SK-N-SH (cell line): ENCODE measurements around the gene SEMA3D. TPM values are rescaled to one million over a fixed set of nuclear protein-coding genes. Genes with fewer than 3 reads are reported as not detected.

Experiments
- CTCF ChIA-PET: fragments of 300-600, 350-600 bp; formaldehyde crosslinking; extraction: SDS; loops from one replicate; lab custom pipeline; 2021; lab: Yijun Ruan, JAX
- POLR2A ChIA-PET: fragments of 350-600 bp; sonication (Branson Sonifier 250); formaldehyde crosslinking; extraction: SDS; loops from one replicate; lab custom pipeline; 2020; ENCODE audit warnings: antibody characterized with exemption, inconsistent platforms; lab: Yijun Ruan, JAX
- DNase-seq: peaks from one replicate; pipeline ENCODE4 v3.0.0; 2012
- H2AFZ ChIP-seq: fragments of 200-600 bp; sonication (generic); 2 replicates; pipeline ENCODE4 v1.8.1; 2016; ENCODE audit warnings: antibody characterized with exemption, mild to moderate bottlenecking, low read depth
- H3F3A ChIP-seq: fragments of 200-600 bp; sonication (generic); replicated peaks from 2 replicates; pipeline ENCODE3; 2016; ENCODE audit warnings: antibody characterized with exemption, mild to moderate bottlenecking; ENCODE audit not compliant: insufficient read depth
- H3K27ac ChIP-seq, 2 experiments: fragments of 200-500 bp in 1 of 2; fragments of 200-600 bp in 1 of 2; sonication (Bioruptor generic) in 1 of 2; sonication (generic), shearing (Covaris generic) in 1 of 2; 2 replicates each; pipeline versions ENCODE4 v1.5.1 to v1.6.1; 2014 to 2016; ENCODE audit warnings: low read depth in 2 of 2, inconsistent platforms in 1 of 2, low read length in 1 of 2, mild to moderate bottlenecking in 1 of 2, mixed read lengths in 1 of 2
- H3K27me3 ChIP-seq: fragments of 200-600 bp; sonication (generic), shearing (Covaris generic); 2 replicates; pipeline ENCODE4 v1.6.1; 2016; ENCODE audit warnings: mixed run types; ENCODE audit not compliant: insufficient read depth
- H3K36me3 ChIP-seq, 2 experiments: fragments of 200-500 bp in 1 of 2; fragments of 200-600 bp in 1 of 2; sonication (Bioruptor generic) in 1 of 2; sonication (generic) in 1 of 2; replicated peaks in 1 of 2; 2 replicates each; pipeline versions ENCODE3 to v1.5.1; 2014 to 2016; ENCODE audit warnings: low read length in 1 of 2, mild to moderate bottlenecking in 1 of 2; ENCODE audit not compliant: insufficient read depth in 2 of 2, control insufficient read depth in 1 of 2
- H3K4me1 ChIP-seq, 2 experiments: fragments of 200-500 bp in 1 of 2; fragments of 200-600 bp in 1 of 2; sonication (Bioruptor generic) in 1 of 2; sonication (generic), shearing (Covaris generic) in 1 of 2; 2 replicates each; pipeline versions ENCODE4 v1.5.1 to v1.6.1; 2014 to 2016; ENCODE audit warnings: low read depth in 1 of 2, low read length in 1 of 2, mixed run types in 1 of 2; ENCODE audit not compliant: insufficient read depth in 2 of 2, control insufficient read depth in 1 of 2
- H3K4me2 ChIP-seq: fragments of 200-600 bp; sonication (generic), shearing (Covaris generic); 2 replicates; pipeline ENCODE4 v1.6.1; 2017; ENCODE audit warnings: mixed run types
- H3K4me3 ChIP-seq, 2 experiments: fragments of 200-500 bp in 1 of 2; fragments of 200-600 bp in 1 of 2; sonication (Bioruptor generic) in 1 of 2; sonication (generic), shearing (Covaris generic) in 1 of 2; 2 replicates each; pipeline versions ENCODE4 v1.5.1 to v1.8.1; 2014 to 2016; ENCODE audit warnings: low read depth in 2 of 2, inconsistent platforms in 1 of 2, low read length in 1 of 2, mild to moderate bottlenecking in 1 of 2, mixed read lengths in 1 of 2, moderate library complexity in 1 of 2
- H3K79me2 ChIP-seq: fragments of 200-600 bp; sonication (generic); 2 replicates; pipeline ENCODE4 v1.8.1; 2017; ENCODE audit warnings: mild to moderate bottlenecking; ENCODE audit not compliant: insufficient read depth
- H3K9ac ChIP-seq: fragments of 200-600 bp; sonication (generic); 2 replicates; pipeline ENCODE4 v1.6.1; 2017; ENCODE audit warnings: mixed run types
- H3K9me2 ChIP-seq: fragments of 200-600 bp; sonication (generic); 2 replicates; pipeline ENCODE4 v1.6.1; 2017; ENCODE audit warnings: mixed run types
- H3K9me3 ChIP-seq: fragments of 200-600 bp; sonication (generic); 2 replicates; pipeline ENCODE4 v1.6.1; 2017; ENCODE audit warnings: mixed run types, mild to moderate bottlenecking, moderate library complexity
- H4K20me1 ChIP-seq: fragments of 200-600 bp; sonication (generic); 2 replicates; pipeline ENCODE4 v1.6.1; 2017; ENCODE audit warnings: mild to moderate bottlenecking, mixed run types; ENCODE audit not compliant: insufficient read depth
- CHD2 ChIP-seq: fragments of 150-350 bp; IDR thresholded peaks from 2 replicates; pipeline ENCODE4 v1.6.1; 2018; ENCODE audit warnings: low read length; ENCODE audit not compliant: partially characterized antibody
- CTCF ChIP-seq: fragments of 200-600 bp; sonication (generic); IDR thresholded peaks from 2 replicates; pipeline ENCODE4 v1.6.1; 2017; ENCODE audit warnings: antibody characterized with exemption, mild to moderate bottlenecking, moderate library complexity
- ELF1 ChIP-seq: IDR thresholded peaks from 2 replicates; pipeline ENCODE4 v1.4.0; 2012
- FOSL2 ChIP-seq: IDR thresholded peaks from 2 replicates; pipeline ENCODE4 v1.4.0; 2012; ENCODE audit warnings: low read depth, mild to moderate bottlenecking, moderate library complexity, borderline replicate concordance
- FOXJ3 ChIP-seq: sonication (generic); formaldehyde crosslinking; IDR thresholded peaks from 2 replicates; pipeline ENCODE4 v1.5.1; 2020; ENCODE audit warnings: mild to moderate bottlenecking, missing genetic modification reagents
- FOXM1 ChIP-seq: IDR thresholded peaks from 2 replicates; pipeline ENCODE4 v1.4.0; 2012; ENCODE audit warnings: low read depth, mild to moderate bottlenecking
- GABPA ChIP-seq: IDR thresholded peaks from 2 replicates; pipeline ENCODE4 v1.4.0; 2012; ENCODE audit warnings: low read depth, mild to moderate bottlenecking
- GATA2 ChIP-seq: sonication (generic); formaldehyde crosslinking; IDR thresholded peaks from 2 replicates; pipeline ENCODE4 v1.5.0; 2020; ENCODE audit warnings: mild to moderate bottlenecking, missing genetic modification reagents
- IRF3 ChIP-seq: fragments of 150-350 bp; IDR thresholded peaks from 2 replicates; pipeline ENCODE4 v1.6.1; 2016; ENCODE audit warnings: mild to moderate bottlenecking, low read depth, low read length
- MAX ChIP-seq: IDR thresholded peaks from 2 replicates; pipeline ENCODE4 v1.4.0; 2012; ENCODE audit warnings: low read depth
- NFIC ChIP-seq: IDR thresholded peaks from 2 replicates; pipeline ENCODE4 v1.4.0; 2012; ENCODE audit warnings: borderline replicate concordance
- NRF1 ChIP-seq: IDR thresholded peaks from 2 replicates; pipeline ENCODE4 v1.6.1; 2012; ENCODE audit warnings: low read depth, mild to moderate bottlenecking, low read length
- POLR2AphosphoS5 ChIP-seq: IDR thresholded peaks from 2 replicates; pipeline ENCODE4 v1.6.1; 2012; ENCODE audit warnings: low read depth, low read length
- RCOR1 ChIP-seq: fragments of 150-350 bp; IDR thresholded peaks from 2 replicates; pipeline ENCODE4 v1.6.1; 2017; ENCODE audit warnings: antibody characterized with exemption, low read length
- REST ChIP-seq: IDR thresholded peaks from 2 replicates; pipeline ENCODE4 v1.6.1; 2012; ENCODE audit warnings: mild to moderate bottlenecking, low read depth, low read length, moderate library complexity
- RFX5 ChIP-seq: IDR thresholded peaks from 2 replicates; pipeline ENCODE4 v1.6.1; 2012; ENCODE audit warnings: mild to moderate bottlenecking, improper control_type of control experiment, low read length
- RXRA ChIP-seq: IDR thresholded peaks from 2 replicates; pipeline ENCODE4 v1.4.0; 2012; ENCODE audit warnings: low read depth, mild to moderate bottlenecking, borderline replicate concordance
- SIN3A ChIP-seq: IDR thresholded peaks from 2 replicates; pipeline ENCODE4 v1.6.1; 2012; ENCODE audit warnings: low read depth, mild to moderate bottlenecking, low read length, moderate library complexity, borderline replicate concordance
- SMC3 ChIP-seq: IDR thresholded peaks from 2 replicates; pipeline ENCODE4 v1.6.1; 2012; ENCODE audit warnings: low read depth, low read length, improper control_type of control experiment
- TEAD4 ChIP-seq: IDR thresholded peaks from 2 replicates; pipeline ENCODE4 v1.4.0; 2012; ENCODE audit warnings: mild to moderate bottlenecking, borderline replicate concordance; ENCODE audit not compliant: insufficient read depth
- USF2 ChIP-seq: fragments of 150-350 bp; IDR thresholded peaks from 2 replicates; pipeline ENCODE4 v1.6.1; 2017; ENCODE audit warnings: antibody characterized with exemption, low read length, low read depth, borderline replicate concordance
- YY1 ChIP-seq: IDR thresholded peaks from 2 replicates; pipeline ENCODE4 v1.4.0; 2012; ENCODE audit warnings: low read depth, mild to moderate bottlenecking
- ZBTB33 ChIP-seq: IDR thresholded peaks from 2 replicates; pipeline ENCODE4 v1.4.0; 2012; ENCODE audit warnings: low read depth, borderline replicate concordance
- WGBS: methylation state at CpG from one replicate; pipeline ENCODE4 v1.1.6; 2017; ENCODE audit warnings: low lambda C conversion rate; 5-methylcytosine and 5-hydroxymethylcytosine counted together
- polyA plus RNA-seq, 3 experiments: library from polyadenylated mRNA; depleted of rRNA; stranded (reverse); fragments of >200 nt; gene quantifications; 2 replicates each; pipeline ENCODE4 v1.2.3, GENCODE V29; 2012

SEMA3D gene
- polyA plus RNA-seq, 1 of the 3 experiments (the other 2 are of a cell fraction): 30.1 TPM

- Histone ChIP-seq H3K9ac (peak overlapping the region; percentile 71), H3K9me3 (no peaks in the 10 kb centered on the region), H3K27ac (peak overlapping the region; percentile 29 to 61; a peak in 3 of 4 replicates), H3K79me2 (0 out of 2 replicates have a peak, but pooled peaks cover 3% of the 10 kb centered on the region), H3K27me3 (no peaks in the 10 kb centered on the region), H3K4me1 (peaks cover 4 to 26% of the 10 kb centered on the region in 2 experiments; a peak in 3 of 4 replicates), H3K4me3 (peak overlapping the region; percentile 90 to 97), H3K9me2 (no peaks in the 10 kb centered on the region), H4K20me1 (no peaks in the 10 kb centered on the region), H2AFZ (peak overlapping the region; percentile 97), H3K36me3 (peaks cover 0 to 5% of the 10 kb centered on the region in 2 experiments), H3K4me2 (peak overlapping the region; percentile 84), H3F3A (no peaks in the 10 kb centered on the region)
- under 1% methylated on average over 20 of the region's 28 CpGs for WGBS
- ChIA-PET POLR2A (no interaction called here), CTCF (interaction anchor here (0.6 to 11.8 kb wide), 54 partner anchors 10 to 1254 kb away, joined by 3 to 134 read pairs (median 4); no protein-coding TSS in a partner anchor)
- DNase-seq: peak; percentile 63
- 0 out of 2 replicates have a peak, but pooled peaks have one; percentile 2 for TF ChIP-seq NFIC
- no peak for TF ChIP-seq RFX5
- no peak; the same call in 1 of the 2 replicates for TF ChIP-seq FOXM1
- 0 out of 2 replicates have a peak, but pooled peaks have one; percentile 15 for TF ChIP-seq FOXJ3 (CRISPR knock-in tag)
- no peak for TF ChIP-seq NRF1
- peak; percentile 51; the same call in 1 of the 2 replicates for TF ChIP-seq POLR2AphosphoS5
- TF ChIP-seq TEAD4: no peak
- no peak; the same call in 1 of the 2 replicates for TF ChIP-seq RXRA
- 0 out of 2 replicates have a peak, but pooled peaks have one; percentile 25 for TF ChIP-seq SIN3A
- no peak for TF ChIP-seq IRF3
- no peak for TF ChIP-seq MAX
- no peak for TF ChIP-seq RCOR1
- no peak for TF ChIP-seq GATA2 (CRISPR knock-in tag)
- peak; percentile 45 for TF ChIP-seq GABPA
- no peak for TF ChIP-seq FOSL2
- peak; percentile 38 for TF ChIP-seq YY1
- no peak for TF ChIP-seq SMC3
- TF ChIP-seq CHD2: no peak
- TF ChIP-seq CTCF: no peak
- no peak; the same call in 1 of the 2 replicates for TF ChIP-seq REST
- peak; percentile 78 for TF ChIP-seq ELF1
- no peak for TF ChIP-seq USF2
- no peak for TF ChIP-seq ZBTB33
These were observed 754 bp downstream of the SEMA3D start for GRCh38 chr7:85186083-85186520.
